ENCODE data around the gene SPARCL1.

- TF ChIP-seq NR2F2 (IDR thresholded peaks at IDR 0.05; ENCODE audit: borderline replicate concordance, low read depth) (no peak), PCBP1 (IDR thresholded peaks at IDR 0.05; ENCODE audit: borderline replicate concordance, low read depth, low read length) (no peak), RXRA (CRISPR knock-in tag; IDR thresholded peaks at IDR 0.05) (no peak), GRHL1 (CRISPR knock-in tag; conservative IDR thresholded peaks at IDR 0.05) (no peak), ZNF160 (CRISPR knock-in tag; IDR thresholded peaks at IDR 0.05) (no peak)
Measured at GRCh38 chr4:87445964-87446363, 83.2 kb downstream of the SPARCL1 start.
